ENCODE measurements around the gene SCAF8. TPM values are rescaled to one million over a fixed set of nuclear protein-coding genes. Genes with fewer than 3 reads are reported as not detected.

The SCAF8 gene
- total and polyA plus RNA-seq, 2 of the 8 experiments (the other 6 are each of a cell fraction or from before 2014, with no cell fraction given), result 20.3 to 46.3 TPM

DNA sequence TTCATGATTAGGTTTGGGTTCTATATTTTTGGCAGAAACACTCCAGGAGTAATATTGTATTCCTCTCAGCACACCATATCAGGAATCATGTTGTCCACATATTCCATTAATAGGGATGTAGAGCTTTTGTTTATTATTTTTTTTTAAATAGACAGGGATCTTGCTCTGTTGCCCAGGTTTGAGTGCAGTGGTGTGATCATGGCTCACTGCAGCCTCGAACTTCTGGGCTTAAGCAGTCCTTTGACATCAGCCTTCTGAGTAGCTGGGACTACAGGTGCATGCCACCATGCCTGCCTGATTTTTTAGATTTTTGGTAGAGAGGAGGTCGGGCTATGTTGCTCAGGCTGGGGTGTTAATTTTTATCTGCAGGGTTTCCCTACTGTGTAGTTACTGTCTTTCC lies 12.0 kb downstream of the SCAF8 start:
- FAIRE-seq, result no peak
- CTCF ChIA-PET (ENCODE audit: partially characterized antibody), result interaction anchor here (1.2 kb wide), 1 partner anchor 70 kb away, joined by 3 read pairs; no protein-coding TSS in a partner anchor
- no peak overlapping the region for H3K4me3 ChIP-seq (ENCODE audit: extremely low read depth in 1 of 4, insufficient read depth in 2 of 4, low read depth in 3 of 4, low read length in 4 of 4)
- no peak for DNase-seq (ENCODE audit: low read depth in 1 of 2, low spot score in 2 of 2)
- H3K18ac ChIP-seq (ENCODE audit: extremely low read depth, low read length), result no peak overlapping the region
- H3K9ac ChIP-seq (replicated peaks in 1 of 4; ENCODE audit: extremely low read depth in 1 of 4, low read depth in 3 of 4, low read length in 3 of 4), result no peak overlapping the region
- H2BK15ac ChIP-seq (ENCODE audit: low read length), result no peak overlapping the region
- peaks cover 53 to 100% of the 10 kb centered on the region in 2 experiments for H3K79me2 ChIP-seq (ENCODE audit: control insufficient read depth in 1 of 2, insufficient read depth in 2 of 2, low read length in 2 of 2)
- no peak overlapping the region for H2BK120ac ChIP-seq (replicated peaks; ENCODE audit: low read depth, low read length)
- no peak overlapping the region for H3K4ac ChIP-seq (replicated peaks; ENCODE audit: insufficient read length, low read depth, low read length)
- no peak overlapping the region for H3K14ac ChIP-seq (ENCODE audit: insufficient read length)
- no peak overlapping the region for H4K8ac ChIP-seq (ENCODE audit: extremely low read depth, insufficient read depth, low read length)
- peaks cover 8% of the 10 kb centered on the region for H3K79me1 ChIP-seq (ENCODE audit: low read depth, low read length)
- no peak overlapping the region for H4K5ac ChIP-seq (ENCODE audit: insufficient read length, low read depth, low read length)
- no peak overlapping the region for H2AK5ac ChIP-seq (ENCODE audit: low read depth, low read length)
- no peaks in the 10 kb centered on the region for H3K23me2 ChIP-seq (ENCODE audit: low read depth, low read length)
- no peak overlapping the region for H2AFZ ChIP-seq (ENCODE audit: low read length)
- peaks cover 0 to 8% (median 0%) of the 10 kb centered on the region in 4 experiments; a peak in 1 of 8 replicates for H3K36me3 ChIP-seq (ENCODE audit: control insufficient read depth in 2 of 4, insufficient read depth in 4 of 4, low read length in 3 of 4)
- H4K91ac ChIP-seq (replicated peaks; ENCODE audit: insufficient read length, low read length), result no peak overlapping the region
- no peak overlapping the region for H2BK12ac ChIP-seq (ENCODE audit: low read depth, low read length)
- H4K20me1 ChIP-seq (replicated peaks in 1 of 2; ENCODE audit: control insufficient read depth in 1 of 2, insufficient read depth in 2 of 2, low read length in 2 of 2), result peaks cover 18% of the 10 kb centered on the region in 2 experiments
- peaks cover 0 to 6% (median 2%) of the 10 kb centered on the region in 4 experiments; a peak in 2 of 7 replicates for H3K4me1 ChIP-seq (replicated peaks in 1 of 4; ENCODE audit: control insufficient read depth in 3 of 4, insufficient read depth in 4 of 4, low read length in 3 of 4)
- H2BK20ac ChIP-seq (ENCODE audit: low read length), result no peak overlapping the region
- POLR2A ChIA-PET (ENCODE audit: partially characterized antibody), result interaction anchor here (1.1 to 6.6 kb wide), 2 partner anchors 9 to 16 kb away, joined by 4 to 65 read pairs; no protein-coding TSS in a partner anchor
- no peaks in the 10 kb centered on the region for H3K27me3 ChIP-seq (replicated peaks in 1 of 4; ENCODE audit: control insufficient read depth in 3 of 4, extremely low read depth in 1 of 4, insufficient read depth in 3 of 4, low read length in 3 of 4)
- no peak overlapping the region for H3K56ac ChIP-seq (replicated peaks; ENCODE audit: insufficient read length, low read depth, low read length)
- no peak overlapping the region for H2BK5ac ChIP-seq (ENCODE audit: low read depth, low read length)
- no peak overlapping the region for H3K4me2 ChIP-seq (ENCODE audit: insufficient read depth in 1 of 2, low read depth in 2 of 2, low read length in 2 of 2)
- no peaks in the 10 kb centered on the region for H3K9me3 ChIP-seq (ENCODE audit: insufficient read depth in 2 of 2, low read depth in 1 of 2, low read length in 1 of 2)
- H3K27ac ChIP-seq (ENCODE audit: low read depth, low read length), result no peak overlapping the region
- no peak overlapping the region for H3K23ac ChIP-seq (ENCODE audit: insufficient read length)
- WGBS, 2 experiments (ENCODE audit: extremely low coverage in 1 of 2, insufficient coverage in 1 of 2, insufficient read length in 1 of 2, insufficient replicate concordance in 2 of 2, low coverage in 1 of 2, low lambda C conversion rate in 2 of 2, missing lambda C conversion rate in 1 of 2), result 89% methylated on average over 2 of the region's 2 CpGs; no CpG with 5 or more reads in 1 of the 2 experiments
- TF ChIP-seq BRCA1 (IDR thresholded peaks at IDR 0.05; ENCODE audit: low read depth, low read length) (no peak), SP1 (IDR thresholded peaks at IDR 0.05; ENCODE audit: low read depth, low read length) (no peak), JUN (IDR thresholded peaks at IDR 0.05; ENCODE audit: low read depth, low read length) (no peak), GABPA (IDR thresholded peaks at IDR 0.05; ENCODE audit: borderline replicate concordance, insufficient read depth, low read length) (no peak), HDAC2 (IDR thresholded peaks at IDR 0.05; ENCODE audit: borderline replicate concordance in 1 of 2, low read depth in 2 of 2, low read length in 2 of 2) (no peak), RNF2 (IDR thresholded peaks at IDR 0.05; ENCODE audit: borderline replicate concordance, low read depth, low read length, missing control alignments, poor library complexity, severe bottlenecking) (no peak), TBP (IDR thresholded peaks at IDR 0.05; ENCODE audit: low read depth, low read length) (no peak), FOSL1 (IDR thresholded peaks at IDR 0.05; ENCODE audit: insufficient read depth, low read depth, low read length) (no peak)
- TF ChIP-seq, protein P1, sequence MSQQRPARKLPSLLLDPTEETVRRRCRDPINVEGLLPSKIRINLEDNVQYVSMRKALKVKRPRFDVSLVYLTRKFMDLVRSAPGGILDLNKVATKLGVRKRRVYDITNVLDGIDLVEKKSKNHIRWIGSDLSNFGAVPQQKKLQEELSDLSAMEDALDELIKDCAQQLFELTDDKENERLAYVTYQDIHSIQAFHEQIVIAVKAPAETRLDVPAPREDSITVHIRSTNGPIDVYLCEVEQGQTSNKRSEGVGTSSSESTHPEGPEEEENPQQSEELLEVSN (IDR thresholded peaks at IDR 0.05), result no peak
- TF ChIP-seq, protein P2, sequence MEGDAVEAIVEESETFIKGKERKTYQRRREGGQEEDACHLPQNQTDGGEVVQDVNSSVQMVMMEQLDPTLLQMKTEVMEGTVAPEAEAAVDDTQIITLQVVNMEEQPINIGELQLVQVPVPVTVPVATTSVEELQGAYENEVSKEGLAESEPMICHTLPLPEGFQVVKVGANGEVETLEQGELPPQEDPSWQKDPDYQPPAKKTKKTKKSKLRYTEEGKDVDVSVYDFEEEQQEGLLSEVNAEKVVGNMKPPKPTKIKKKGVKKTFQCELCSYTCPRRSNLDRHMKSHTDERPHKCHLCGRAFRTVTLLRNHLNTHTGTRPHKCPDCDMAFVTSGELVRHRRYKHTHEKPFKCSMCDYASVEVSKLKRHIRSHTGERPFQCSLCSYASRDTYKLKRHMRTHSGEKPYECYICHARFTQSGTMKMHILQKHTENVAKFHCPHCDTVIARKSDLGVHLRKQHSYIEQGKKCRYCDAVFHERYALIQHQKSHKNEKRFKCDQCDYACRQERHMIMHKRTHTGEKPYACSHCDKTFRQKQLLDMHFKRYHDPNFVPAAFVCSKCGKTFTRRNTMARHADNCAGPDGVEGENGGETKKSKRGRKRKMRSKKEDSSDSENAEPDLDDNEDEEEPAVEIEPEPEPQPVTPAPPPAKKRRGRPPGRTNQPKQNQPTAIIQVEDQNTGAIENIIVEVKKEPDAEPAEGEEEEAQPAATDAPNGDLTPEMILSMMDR (IDR thresholded peaks at IDR 0.05; ENCODE audit: control extremely low read depth in 1 of 3, insufficient read depth in 1 of 3, low read depth in 1 of 3, low read length in 3 of 3), result no peak
